NCI-H146 (cell line): Measurements from ENCODE around the gene DAP.
"Not testable (repeated sequence)": the region's sequence is repeated elsewhere in the genome, so short reads cannot be mapped to it uniquely, and the experiment has no call there.

Source experiments
- DNase-seq: peaks from one replicate; lab custom pipeline; 2025; lab: John Stamatoyannopoulos, UW

DAP gene

GRCh38 chr5:10761185-10761932, at the start of gene DAP:
DAP (minus strand) TSS chr5:10761234; CDS start chr5:10761068, 166 bp downstream.
- peak; percentile 85 for DNase-seq

- DNase-seq, result no peak
Measured at GRCh38 chr5:10808347-10809226, 47.6 kb upstream of the DAP start.

GRCh38 chr5:10801931-10802666, 41.1 kb upstream of the DAP start:
- no peak for DNase-seq

GRCh38 chr5:10800852-10801251, 39.8 kb upstream of the DAP start:
- DNase-seq, result no peak

- no peak for DNase-seq
Measured at GRCh38 chr5:10797261-10797660, 36.2 kb upstream of the DAP start.

GRCh38 chr5:10793785-10794184, 32.8 kb upstream of the DAP start:
- DNase-seq, result no peak

- no peak for DNase-seq
Measured at GRCh38 chr5:10792336-10792735, 31.3 kb upstream of the DAP start.

GRCh38 chr5:10789726-10790125, 28.7 kb upstream of the DAP start:
- no peak for DNase-seq

GRCh38 chr5:10789021-10789420, 28.0 kb upstream of the DAP start:
- DNase-seq, result no peak

- DNase-seq, result no peak
Measured at GRCh38 chr5:10788358-10788757, 27.3 kb upstream of the DAP start.

GRCh38 chr5:10786835-10787234, 25.8 kb upstream of the DAP start:
- no peak for DNase-seq

- not testable (repeated sequence) for DNase-seq
Measured at GRCh38 chr5:10780208-10780607, 19.2 kb upstream of the DAP start.

GRCh38 chr5:10779592-10779991, 18.6 kb upstream of the DAP start:
- DNase-seq, result no peak

GRCh38 chr5:10778179-10778910, 17.3 kb upstream of the DAP start:
- DNase-seq, result no peak

GRCh38 chr5:10775646-10776045, 14.6 kb upstream of the DAP start:
- DNase-seq, result no peak

GRCh38 chr5:10772901-10773585, 12.0 kb upstream of the DAP start:
- no peak for DNase-seq

- no peak for DNase-seq
Measured at GRCh38 chr5:10768328-10768899, 7.4 kb upstream of the DAP start.

GRCh38 chr5:10762776-10763500, 1.9 kb upstream of the DAP start:
- no peak for DNase-seq

GRCh38 chr5:10761933-10762775, 1.1 kb upstream of the DAP start:
- no peak for DNase-seq

GRCh38 chr5:10760921-10761184, 181 bp downstream of the DAP start:
- no peak for DNase-seq
